AG08396 (cell line): ENCODE results near the gene DHRS2.
"Not testable (repeated sequence)": the region's sequence is repeated elsewhere in the genome, so short reads cannot be mapped to it uniquely, and the experiment has no call there.

Experiments
- DNase-seq: peaks from one replicate; pipeline ENCODE4 v3.0.0; 2012; ENCODE audit warnings: low spot score, mixed read lengths

DHRS2 gene

GRCh38 chr14:23636317-23637211 lies at the start of gene DHRS2:
Gene DHRS2 (plus strand): TSS chr14:23636364. CDS start chr14:23638865, 2,501 bp downstream.
- DNase-seq = no peak

GRCh38 chr14:23588884-23589598 lies 47.1 kb upstream of the DHRS2 start:
- peak; percentile 89 for DNase-seq

GRCh38 chr14:23589606-23590005 lies 46.6 kb upstream of the DHRS2 start:
- no peak for DNase-seq

- no peak for DNase-seq
Observed at GRCh38 chr14:23590198-23590597, 46.0 kb upstream of the DHRS2 start.

DNA sequence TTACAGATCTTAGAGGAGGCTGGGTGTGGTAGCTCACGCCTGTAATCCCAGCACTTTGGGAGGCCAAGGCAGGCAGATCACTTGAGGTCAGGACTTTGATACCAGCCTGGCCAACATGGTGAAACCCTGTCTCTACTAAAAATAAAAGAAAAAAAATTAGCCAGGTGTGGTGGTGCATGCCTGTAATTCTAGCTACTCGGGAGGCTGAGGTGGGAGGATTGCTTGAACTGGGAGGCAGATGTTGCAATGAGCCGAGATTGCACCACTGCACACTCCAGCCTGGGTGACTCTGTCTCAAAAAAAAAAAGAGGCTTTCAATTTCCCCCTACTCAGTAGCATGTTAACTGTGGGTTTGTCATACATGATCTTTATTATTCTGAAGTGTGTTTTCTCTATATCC lies 42.0 kb upstream of the DHRS2 start:
- not testable (repeated sequence) for DNase-seq

DNA sequence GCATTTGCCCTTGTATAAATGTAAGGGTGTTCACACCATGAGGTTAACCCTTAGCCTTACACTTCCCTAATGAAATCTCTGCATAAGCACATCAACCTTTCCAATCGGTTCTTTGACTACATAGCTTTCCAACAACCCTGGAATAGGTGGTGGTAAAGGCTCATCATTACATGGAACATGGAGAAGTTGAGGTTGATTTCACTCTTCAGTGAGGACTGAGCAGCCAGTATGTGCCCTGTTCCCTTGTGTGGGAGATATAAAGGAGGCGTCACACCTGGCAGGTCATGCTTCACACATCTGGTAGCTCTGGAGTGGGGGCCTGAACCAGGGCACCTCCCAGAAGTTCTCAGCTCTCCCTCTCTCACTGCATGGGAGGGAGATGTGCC lies 35.8 kb upstream of the DHRS2 start:
- no peak for DNase-seq

- DNase-seq = no peak
Observed at GRCh38 chr14:23600806-23601205, 35.4 kb upstream of the DHRS2 start.

DNA sequence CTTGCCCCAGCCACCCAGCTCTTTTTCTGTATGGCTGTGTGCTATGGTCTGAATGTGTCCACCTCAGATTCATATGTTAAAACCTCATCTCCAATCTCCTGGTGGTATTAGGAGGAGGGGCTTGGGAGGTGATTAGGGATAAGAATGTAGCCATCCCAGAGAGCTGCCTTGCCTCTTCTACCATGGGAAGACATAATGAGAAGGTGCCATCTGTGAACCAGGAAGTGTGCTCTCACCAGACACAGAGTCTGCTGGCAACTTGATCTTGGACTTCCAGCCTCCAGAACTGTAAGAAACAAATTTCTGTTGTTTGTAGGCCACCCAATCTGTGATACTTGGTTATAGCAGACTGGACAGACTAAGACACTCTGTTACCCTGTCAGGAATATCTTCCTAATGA lies 34.7 kb upstream of the DHRS2 start:
- DNase-seq = no peak

- DNase-seq = no peak
Observed at GRCh38 chr14:23601845-23602180, 34.4 kb upstream of the DHRS2 start.

GRCh38 chr14:23602181-23603095 lies 33.7 kb upstream of the DHRS2 start:
- DNase-seq = no peak

DNA sequence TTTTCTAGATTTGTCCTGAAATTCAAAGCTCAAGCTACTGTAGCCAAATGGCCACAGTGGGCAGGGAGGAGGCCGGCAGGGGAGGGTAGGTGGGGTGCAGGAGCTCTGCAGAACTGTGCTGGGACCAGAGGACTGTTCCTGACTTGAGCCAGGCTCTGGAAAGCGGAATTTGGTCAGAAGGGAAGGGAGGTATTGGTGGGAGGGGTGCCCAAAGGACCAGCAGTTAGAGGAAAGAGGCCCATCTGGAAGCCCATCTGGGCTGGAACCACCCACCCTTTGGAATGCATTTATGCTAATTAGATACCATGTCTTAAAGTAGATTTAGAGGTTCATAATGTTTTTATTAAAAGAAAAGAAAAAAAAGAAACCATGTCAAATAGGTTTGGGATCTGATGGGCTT lies 33.1 kb upstream of the DHRS2 start:
- DNase-seq = no peak

DNA sequence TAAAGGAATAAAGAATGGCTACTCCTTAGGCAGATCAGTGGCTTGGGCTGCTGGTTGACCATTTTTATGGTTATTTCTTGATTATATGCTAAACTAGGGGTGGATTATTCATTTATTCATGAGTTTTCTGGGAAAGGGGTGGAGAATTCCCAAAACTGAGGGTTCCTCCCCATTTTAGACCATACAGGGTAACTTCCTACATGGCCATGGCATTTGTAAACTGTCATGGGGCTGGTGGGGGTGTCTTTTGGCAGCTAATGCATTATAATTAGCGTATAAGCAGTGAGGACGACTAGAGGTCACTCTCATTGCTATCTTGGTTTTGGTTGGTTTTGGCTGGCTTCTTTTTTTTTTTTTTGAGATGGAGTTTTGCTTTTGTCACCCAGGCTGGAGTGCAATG lies 32.0 kb upstream of the DHRS2 start:
- no peak for DNase-seq

GRCh38 chr14:23604675-23605170 lies 31.4 kb upstream of the DHRS2 start:
- DNase-seq = no peak

- DNase-seq = no peak
Observed at GRCh38 chr14:23605931-23606585, 30.1 kb upstream of the DHRS2 start.

DNA sequence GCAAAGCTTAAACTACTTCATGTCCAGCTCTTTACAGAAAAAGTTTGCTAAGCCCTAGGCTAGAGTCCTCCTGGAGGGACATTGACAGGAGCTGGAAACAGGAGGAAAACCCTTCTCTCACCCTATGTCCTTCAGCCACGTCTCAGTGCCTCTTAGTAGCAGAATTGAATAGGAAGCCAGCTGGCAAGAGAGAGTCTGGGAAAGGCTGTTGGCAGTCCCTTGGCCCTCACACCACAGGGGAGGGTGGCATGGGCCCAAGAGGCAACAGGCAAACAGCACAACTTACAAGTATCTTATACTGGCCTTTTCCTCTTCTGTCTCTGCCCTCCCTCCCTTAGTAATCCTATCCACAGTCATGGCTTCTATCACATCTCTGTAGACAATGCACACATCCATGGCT lies 27.7 kb upstream of the DHRS2 start:
- no peak for DNase-seq

- DNase-seq = no peak
Observed at GRCh38 chr14:23609001-23609400, 27.2 kb upstream of the DHRS2 start.

GRCh38 chr14:23609411-23610089 lies 26.6 kb upstream of the DHRS2 start:
- DNase-seq = not testable (repeated sequence)

GRCh38 chr14:23610090-23610814 lies 25.9 kb upstream of the DHRS2 start:
- no peak for DNase-seq

GRCh38 chr14:23610815-23611289 lies 25.3 kb upstream of the DHRS2 start:
- no peak for DNase-seq

- DNase-seq = no peak
Observed at GRCh38 chr14:23612354-23612732, 23.8 kb upstream of the DHRS2 start.
